GM12875 (cell line): Measurements from ENCODE around the gene CTIF.

Experiments
- H3K4me3 ChIP-seq: one replicate; pipeline ENCODE4 v1.5.1; 2011; ENCODE audit warnings: low read depth, low read length, control low read depth
- CTCF ChIP-seq: IDR thresholded peaks from 2 replicates; pipeline ENCODE4 v1.5.1; 2011; ENCODE audit warnings: low read depth, mild to moderate bottlenecking, control low read depth, inconsistent platforms, low read length, moderate library complexity, borderline replicate concordance; ENCODE audit not compliant: insufficient read depth

CTIF gene

DNA sequence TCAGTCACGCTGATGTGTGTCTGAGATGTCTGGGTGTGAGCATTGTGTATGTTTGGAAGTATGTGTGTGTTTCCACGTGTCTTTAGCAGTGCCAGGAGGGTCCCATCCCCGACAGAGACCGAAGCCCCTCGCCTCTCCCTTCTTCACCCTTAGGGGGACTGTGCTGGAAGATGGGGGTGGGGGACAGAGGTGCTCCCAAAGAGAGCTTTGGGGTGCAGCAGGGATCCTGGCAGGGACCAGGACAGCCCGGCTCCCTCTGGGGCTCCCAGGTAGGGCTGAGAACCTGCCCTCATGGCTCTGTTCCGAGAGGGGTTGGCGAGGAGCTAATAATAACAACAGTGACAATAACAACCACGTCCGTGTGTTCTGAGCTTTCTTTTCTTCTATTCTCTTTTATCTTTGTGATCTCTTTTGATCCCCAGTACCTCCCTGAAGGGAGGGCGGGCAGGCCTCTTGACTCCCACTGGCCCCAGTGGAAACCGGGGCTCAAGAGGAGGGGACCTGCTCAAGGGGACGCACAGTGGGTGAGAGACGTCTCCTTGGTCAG, 354.3 kb downstream of the CTIF start:
- H3K4me3 ChIP-seq = no peak overlapping the region
- no peak for TF ChIP-seq CTCF

GRCh38 chr18:48893608-48894600, 355.1 kb downstream of the CTIF start:
- no peak overlapping the region for H3K4me3 ChIP-seq
- no peak for TF ChIP-seq CTCF

GRCh38 chr18:48894799-48895346, 356.0 kb downstream of the CTIF start:
- H3K4me3 ChIP-seq = no peak overlapping the region
- no peak for TF ChIP-seq CTCF

- no peak overlapping the region for H3K4me3 ChIP-seq
Measured at GRCh38 chr18:48896326-48896874, 357.6 kb downstream of the CTIF start.

GRCh38 chr18:48896875-48897511, 358.2 kb downstream of the CTIF start:
- 0 out of 2 replicates have a peak, but pooled peaks have one; percentile 36 for TF ChIP-seq CTCF
- no peak overlapping the region for H3K4me3 ChIP-seq

More at GRCh38 chr18:48896326-48896874, 357.6 kb downstream of the CTIF start:
- no peak for TF ChIP-seq CTCF

DNA sequence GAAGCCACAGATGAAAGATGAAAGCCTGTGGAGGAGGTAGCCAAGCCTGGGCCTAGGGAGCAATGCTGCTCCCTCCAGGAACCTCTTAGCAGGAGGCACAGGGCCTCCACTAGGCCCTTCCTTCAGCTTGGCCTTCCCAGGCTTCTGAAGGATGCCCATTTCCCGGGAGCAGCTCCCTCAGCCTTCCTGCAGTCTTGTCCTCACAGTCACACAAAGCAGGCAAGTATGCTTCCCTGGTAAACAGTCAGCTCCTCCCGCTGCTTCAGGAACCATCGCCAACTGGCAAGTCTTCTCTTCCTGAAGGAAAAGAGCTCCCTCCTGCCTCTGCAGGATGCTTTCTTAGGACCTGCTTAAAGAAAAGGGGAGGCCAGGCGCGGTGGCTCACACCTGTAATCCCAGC, 358.7 kb downstream of the CTIF start:
- no peak for TF ChIP-seq CTCF
- H3K4me3 ChIP-seq = no peak overlapping the region
